ENCODE results near the gene ANKRD13D. TPM values are rescaled to one million over a fixed set of nuclear protein-coding genes. Genes with fewer than 3 reads are reported as not detected.

ANKRD13D gene
- total and polyA plus RNA-seq, 12 donors: 8.7 to 205 (median 40.4) TPM

GRCh38 chr11:67282155-67282875 is 6.8 kb upstream of the ANKRD13D start:
- peaks cover 0 to 26% of the 10 kb centered on the region in 2 donors for H3K4me1 ChIP-seq (replicated peaks in 1 of 2)
- peak overlapping the region in 3 of 5 donors; percentile 5 to 77 (median 28) for H3K27ac ChIP-seq
- peak in 1 of 7 donors; percentile 9 for DNase-seq
- 82 to 90% (median 85%) methylated on average over 4 to 20 of the region's 20 CpGs for WGBS, 4 donors
- no peaks in the 10 kb centered on the region for H3K27me3 ChIP-seq
- no peaks in the 10 kb centered on the region for H3K9me3 ChIP-seq (replicated peaks in 1 of 3)
- intact Hi-C loops (cut with DNase I): no loop called here
- peaks cover 0 to 82% of the 10 kb centered on the region in 2 donors for H3K36me3 ChIP-seq (replicated peaks in 1 of 2)
- H3K4me3 ChIP-seq: no peak overlapping the region
- TF ChIP-seq, protein P1, sequence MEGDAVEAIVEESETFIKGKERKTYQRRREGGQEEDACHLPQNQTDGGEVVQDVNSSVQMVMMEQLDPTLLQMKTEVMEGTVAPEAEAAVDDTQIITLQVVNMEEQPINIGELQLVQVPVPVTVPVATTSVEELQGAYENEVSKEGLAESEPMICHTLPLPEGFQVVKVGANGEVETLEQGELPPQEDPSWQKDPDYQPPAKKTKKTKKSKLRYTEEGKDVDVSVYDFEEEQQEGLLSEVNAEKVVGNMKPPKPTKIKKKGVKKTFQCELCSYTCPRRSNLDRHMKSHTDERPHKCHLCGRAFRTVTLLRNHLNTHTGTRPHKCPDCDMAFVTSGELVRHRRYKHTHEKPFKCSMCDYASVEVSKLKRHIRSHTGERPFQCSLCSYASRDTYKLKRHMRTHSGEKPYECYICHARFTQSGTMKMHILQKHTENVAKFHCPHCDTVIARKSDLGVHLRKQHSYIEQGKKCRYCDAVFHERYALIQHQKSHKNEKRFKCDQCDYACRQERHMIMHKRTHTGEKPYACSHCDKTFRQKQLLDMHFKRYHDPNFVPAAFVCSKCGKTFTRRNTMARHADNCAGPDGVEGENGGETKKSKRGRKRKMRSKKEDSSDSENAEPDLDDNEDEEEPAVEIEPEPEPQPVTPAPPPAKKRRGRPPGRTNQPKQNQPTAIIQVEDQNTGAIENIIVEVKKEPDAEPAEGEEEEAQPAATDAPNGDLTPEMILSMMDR (IDR thresholded peaks at IDR 0.05): no peak
- TF ChIP-seq POLR2A (IDR thresholded peaks at IDR 0.05): no peak

GRCh38 chr11:67282876-67283371 is 6.2 kb upstream of the ANKRD13D start:
- H3K9me3 ChIP-seq (replicated peaks in 1 of 3): no peaks in the 10 kb centered on the region
- peaks cover 0 to 82% of the 10 kb centered on the region in 2 donors for H3K36me3 ChIP-seq (replicated peaks in 1 of 2)
- DNase-seq: peak in 1 of 7 donors; percentile 9
- TF ChIP-seq POLR2A (IDR thresholded peaks at IDR 0.05): no peak
- TF ChIP-seq, protein P1 (IDR thresholded peaks at IDR 0.05): no peak
- intact Hi-C loops (cut with DNase I): no loop called here
- WGBS, 4 donors: 85 to 100% (median 88%) methylated on average over 4 to 11 of the region's 11 CpGs
- H3K4me1 ChIP-seq (replicated peaks in 1 of 2): peaks cover 4 to 26% of the 10 kb centered on the region in 2 donors
- H3K27me3 ChIP-seq: no peaks in the 10 kb centered on the region
- peak overlapping the region in 4 of 5 donors; percentile 5 to 77 (median 38) for H3K27ac ChIP-seq
- H3K4me3 ChIP-seq: no peak overlapping the region

GRCh38 chr11:67283481-67283963 is 5.6 kb upstream of the ANKRD13D start:
- intact Hi-C loops (cut with DNase I): no loop called here
- Histone ChIP-seq H3K9me3 (replicated peaks in 1 of 3) (no peaks in the 10 kb centered on the region), H3K36me3 (replicated peaks in 1 of 2) (peaks cover 0 to 82% of the 10 kb centered on the region in 2 donors), H3K4me1 (replicated peaks in 1 of 2) (peaks cover 10 to 24% of the 10 kb centered on the region in 2 donors), H3K4me3 (no peak overlapping the region), H3K27me3 (no peaks in the 10 kb centered on the region), H3K27ac (peak overlapping the region in 3 of 5 donors; percentile 28 to 84 (median 47))
- no peak for TF ChIP-seq POLR2A (IDR thresholded peaks at IDR 0.05)
- TF ChIP-seq, protein P1 (IDR thresholded peaks at IDR 0.05): no peak
- WGBS, 4 donors: 71 to 89% (median 80%) methylated on average over 10 to 13 of the region's 13 CpGs
- DNase-seq: peak in 1 of 7 donors; percentile 16

DNA sequence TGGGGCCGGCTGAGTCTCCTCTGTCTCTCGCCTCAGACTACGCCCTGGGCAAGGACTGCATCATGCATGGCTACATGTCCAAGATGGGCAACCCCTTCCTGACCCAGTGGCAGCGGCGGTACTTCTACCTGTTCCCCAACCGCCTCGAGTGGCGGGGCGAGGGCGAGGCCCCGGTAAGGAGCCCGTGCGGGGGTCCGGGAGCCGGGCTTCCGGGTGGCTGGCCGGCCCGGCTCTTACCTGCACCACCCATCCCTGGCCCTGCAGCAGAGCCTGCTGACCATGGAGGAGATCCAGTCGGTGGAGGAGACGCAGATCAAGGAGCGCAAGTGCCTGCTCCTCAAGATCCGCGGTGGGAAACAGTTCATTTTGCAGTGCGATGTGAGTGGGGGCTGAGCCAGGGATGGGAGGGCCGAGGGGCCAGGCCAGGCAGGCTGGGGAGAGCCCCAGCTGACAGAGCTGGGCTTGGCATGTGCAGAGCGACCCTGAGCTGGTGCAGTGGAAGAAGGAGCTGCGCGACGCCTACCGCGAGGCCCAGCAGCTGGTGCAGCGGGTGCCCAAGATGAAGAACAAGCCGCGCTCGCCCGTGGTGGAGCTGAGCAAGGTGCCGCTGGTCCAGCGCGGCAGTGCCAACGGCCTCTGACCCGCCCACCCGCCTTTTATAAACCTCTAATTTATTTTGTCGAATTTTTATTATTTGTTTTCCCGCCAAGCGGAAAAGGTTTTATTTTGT is 4.1 kb upstream of the ANKRD13D start:
- Histone ChIP-seq H3K4me3 (no peak overlapping the region), H3K27me3 (no peaks in the 10 kb centered on the region), H3K36me3 (replicated peaks in 1 of 2) (peaks cover 0 to 68% of the 10 kb centered on the region in 2 donors), H3K9me3 (replicated peaks in 1 of 3) (no peaks in the 10 kb centered on the region), H3K27ac (no peak overlapping the region), H3K4me1 (replicated peaks in 1 of 2) (peaks cover 15 to 19% of the 10 kb centered on the region in 2 donors)
- WGBS, 4 donors: 86 to 90% (median 89%) methylated on average over 30 to 45 of the region's 45 CpGs
- intact Hi-C loops (cut with DNase I): no loop called here
- TF ChIP-seq POLR2A (IDR thresholded peaks at IDR 0.05): no peak
- TF ChIP-seq, protein P1 (IDR thresholded peaks at IDR 0.05): no peak
- DNase-seq: peak in 1 of 7 donors; percentile 7
